HG03460 (cell line): Measurements from ENCODE around the gene NUTF2.
A peak's percentile ranks its signal among the peaks of the same experiment; 100 is the strongest.

Experiments
- ATAC-seq: cut with Tn5 transposase; IDR thresholded peaks from one replicate; pipeline ENCODE4 v1.9.1; 2021; ENCODE audit not compliant: unreplicated experiment

The NUTF2 gene

GRCh38 chr16:67846320-67847063 is at the start of gene NUTF2:
NUTF2 (plus strand) TSS chr16:67846933; CDS start chr16:67865131, 18,198 bp downstream.
- peak; percentile 48 for ATAC-seq

- ATAC-seq, result no peak
These were observed 46.3 kb upstream of the NUTF2 start for GRCh38 chr16:67800338-67800926.

- ATAC-seq, result no peak
These were observed 45.5 kb upstream of the NUTF2 start for GRCh38 chr16:67801241-67801640.

GRCh38 chr16:67801883-67802282 is 44.9 kb upstream of the NUTF2 start:
- ATAC-seq, result no peak

- no peak for ATAC-seq
These were observed 42.8 kb upstream of the NUTF2 start for GRCh38 chr16:67803894-67804293.

GRCh38 chr16:67804853-67805542 is 41.7 kb upstream of the NUTF2 start:
- ATAC-seq, result no peak

GRCh38 chr16:67805718-67806427 is 40.9 kb upstream of the NUTF2 start:
- ATAC-seq, result peak; percentile 3

DNA sequence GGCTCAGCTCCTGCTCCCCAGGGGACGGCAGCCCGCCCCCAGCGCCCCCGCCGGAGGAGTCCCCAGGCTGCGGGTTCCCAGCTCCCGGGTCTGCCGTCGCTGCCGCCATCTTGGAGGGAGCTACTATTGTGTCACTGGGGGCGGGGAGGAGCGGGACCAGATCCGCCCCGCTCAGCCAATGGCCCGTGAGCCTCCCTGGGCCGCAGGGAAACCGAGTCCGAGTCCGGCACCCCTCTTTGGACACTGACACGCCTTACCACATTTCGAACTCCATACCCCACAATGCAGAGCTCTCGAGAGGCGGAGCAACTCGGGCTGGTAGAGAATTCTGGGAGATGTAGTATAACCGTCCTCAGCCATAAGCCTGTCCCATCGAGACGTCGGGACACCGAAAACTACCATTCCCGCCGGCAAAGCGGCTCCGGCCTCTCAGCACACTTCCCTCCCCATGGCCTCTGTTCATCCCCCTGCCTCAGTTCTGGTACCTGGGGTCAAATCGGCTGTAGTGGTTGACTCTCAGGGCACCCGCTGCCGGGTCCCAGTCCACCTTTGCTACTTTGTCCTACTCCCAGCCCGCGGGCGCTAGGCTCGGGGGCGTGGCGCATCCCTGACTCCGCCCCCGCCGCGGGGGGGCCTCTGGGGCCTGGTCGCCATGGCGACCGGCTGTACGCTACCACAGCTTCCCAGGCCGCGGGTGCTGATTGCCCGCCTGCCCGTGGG is 40.1 kb upstream of the NUTF2 start, which contains the start of the genes RANBP10 and TSNAXIP1:
Gene RANBP10, minus strand, starts transcription at position 133 of the 720 bp plus-strand sequence. Its CDS starts 24 bp downstream, at position 109.
Gene TSNAXIP1, plus strand, starts transcription at position 462 of the 720 bp plus-strand sequence. CDS start 261 bp downstream, outside the sequence.
- peak; percentile 85 for ATAC-seq

- ATAC-seq, result no peak
These were observed 39.5 kb upstream of the NUTF2 start for GRCh38 chr16:67807148-67807682.

GRCh38 chr16:67811899-67812298 is 34.8 kb upstream of the NUTF2 start:
- no peak for ATAC-seq

GRCh38 chr16:67814567-67814966 is 32.2 kb upstream of the NUTF2 start:
- ATAC-seq, result no peak

GRCh38 chr16:67820608-67821259 is 26.0 kb upstream of the NUTF2 start:
- no peak for ATAC-seq

DNA sequence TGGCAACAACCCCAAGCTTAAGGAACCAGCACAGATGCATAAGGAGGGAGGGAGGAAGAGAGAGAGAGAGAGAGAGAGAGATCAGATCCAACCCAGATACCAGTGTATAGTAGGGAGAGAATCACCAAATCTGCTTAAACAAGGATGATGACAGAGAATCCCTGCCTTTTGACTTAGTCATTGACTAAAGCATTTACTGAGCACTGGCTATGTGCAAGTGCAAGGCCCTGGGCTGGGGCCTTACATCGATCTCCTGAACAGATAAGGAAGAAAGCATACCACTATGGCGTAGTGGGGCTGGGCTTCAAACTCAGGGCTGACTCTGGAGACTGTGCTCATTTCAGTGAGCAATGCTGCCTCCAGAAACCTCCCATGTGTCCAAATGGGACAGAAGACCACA is 24.2 kb upstream of the NUTF2 start:
- no peak for ATAC-seq

DNA sequence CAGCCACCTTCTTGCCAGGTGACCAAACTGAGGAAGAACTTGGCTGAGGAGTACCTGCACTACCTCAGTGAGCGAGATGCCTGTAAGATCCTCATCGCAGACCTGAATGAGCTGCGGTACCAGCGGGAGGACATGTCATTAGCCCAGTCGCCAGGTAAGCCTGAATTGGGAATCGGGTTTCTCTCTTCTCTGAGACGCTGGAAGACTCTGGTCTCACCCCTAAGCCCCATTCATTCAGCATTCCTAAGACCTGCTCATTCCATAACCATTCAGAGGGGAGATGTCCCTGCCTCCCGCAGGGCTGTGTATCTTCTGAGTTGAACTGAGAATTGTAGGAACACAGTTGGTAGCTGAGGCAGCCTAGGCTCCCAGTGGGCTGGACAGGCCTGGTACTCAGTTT is 21.6 kb upstream of the NUTF2 start:
- no peak for ATAC-seq

GRCh38 chr16:67825906-67826305 is 20.8 kb upstream of the NUTF2 start:
- ATAC-seq, result no peak

- ATAC-seq, result no peak
These were observed 18.1 kb upstream of the NUTF2 start for GRCh38 chr16:67828651-67829050.

GRCh38 chr16:67833030-67833414 is 13.7 kb upstream of the NUTF2 start:
- ATAC-seq, result no peak

GRCh38 chr16:67833415-67834241 is 13.1 kb upstream of the NUTF2 start:
- peak; percentile 96 for ATAC-seq

DNA sequence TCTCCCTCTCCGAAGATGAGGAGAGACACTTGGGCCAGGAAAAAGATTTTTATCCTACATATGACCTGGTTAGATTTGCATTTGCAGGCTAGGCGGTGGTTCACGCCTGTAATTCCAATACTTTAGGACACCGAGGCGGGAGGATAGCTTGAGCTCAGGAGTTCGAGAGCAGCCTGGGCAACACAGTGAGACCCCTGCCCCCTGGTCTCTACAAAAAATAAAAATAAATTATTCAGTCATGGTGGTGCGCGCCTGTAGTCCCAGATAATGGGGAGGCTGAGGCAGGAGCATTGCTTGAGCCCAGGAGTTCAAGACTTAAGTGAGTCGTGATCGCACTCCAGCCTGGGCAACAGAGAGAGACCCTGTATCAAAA is 12.5 kb upstream of the NUTF2 start:
- ATAC-seq, result no peak
